GM19324 (cell line): Measurements from ENCODE around the gene SDK1.
"Not testable (repeated sequence)": the region's sequence is repeated elsewhere in the genome, so short reads cannot be mapped to it uniquely, and the experiment has no call there.

Experiments
- ATAC-seq: cut with Tn5 transposase; IDR thresholded peaks from one replicate; pipeline ENCODE4 v1.9.1; 2021; ENCODE audit warnings: mild to moderate bottlenecking, moderate library complexity; ENCODE audit not compliant: unreplicated experiment, low FRiP score

SDK1 gene

GRCh38 chr7:4237296-4238235, 936.5 kb downstream of the SDK1 start:
- no peak for ATAC-seq

- no peak for ATAC-seq
Measured at GRCh38 chr7:4238861-4239260, 937.8 kb downstream of the SDK1 start.

- ATAC-seq, result no peak
Measured at GRCh38 chr7:4240042-4240441, 939.0 kb downstream of the SDK1 start.

- ATAC-seq, result no peak
Measured at GRCh38 chr7:4240520-4241303, 939.7 kb downstream of the SDK1 start.

- ATAC-seq, result no peak
Measured at GRCh38 chr7:4241304-4241612, 940.2 kb downstream of the SDK1 start.

GRCh38 chr7:4241791-4242190, 940.7 kb downstream of the SDK1 start:
- ATAC-seq, result no peak

GRCh38 chr7:4242706-4243105, 941.7 kb downstream of the SDK1 start:
- ATAC-seq, result no peak

- ATAC-seq, result no peak
Measured at GRCh38 chr7:4244041-4244440, 943.0 kb downstream of the SDK1 start.

- no peak for ATAC-seq
Measured at GRCh38 chr7:4244635-4245034, 943.6 kb downstream of the SDK1 start.

GRCh38 chr7:4245135-4245865, 944.2 kb downstream of the SDK1 start:
- no peak for ATAC-seq

- no peak for ATAC-seq
Measured at GRCh38 chr7:4245866-4246470, 944.9 kb downstream of the SDK1 start.

- no peak for ATAC-seq
Measured at GRCh38 chr7:4246536-4246935, 945.5 kb downstream of the SDK1 start.

GRCh38 chr7:4247106-4247876, 946.2 kb downstream of the SDK1 start:
- ATAC-seq, result no peak

GRCh38 chr7:4248295-4248694, 947.2 kb downstream of the SDK1 start:
- ATAC-seq, result no peak

- ATAC-seq, result no peak
Measured at GRCh38 chr7:4249241-4249640, 948.2 kb downstream of the SDK1 start.

- no peak for ATAC-seq
Measured at GRCh38 chr7:4255336-4255735, 954.3 kb downstream of the SDK1 start.

GRCh38 chr7:4256286-4256685, 955.2 kb downstream of the SDK1 start:
- ATAC-seq, result no peak

GRCh38 chr7:4257146-4258111, 956.4 kb downstream of the SDK1 start:
- no peak for ATAC-seq

GRCh38 chr7:4260116-4260515, 959.1 kb downstream of the SDK1 start:
- ATAC-seq, result not testable (repeated sequence)
